COLO668 (cell line): ENCODE results near the gene KLRG1.
A peak's percentile ranks its signal among the peaks of the same experiment; 100 is the strongest.

ENCODE experiments used
- DNase-seq: peaks from one replicate; lab custom pipeline; 2025; ENCODE audit not compliant: unreplicated experiment; lab: John Stamatoyannopoulos, UW

KLRG1 gene

DNA sequence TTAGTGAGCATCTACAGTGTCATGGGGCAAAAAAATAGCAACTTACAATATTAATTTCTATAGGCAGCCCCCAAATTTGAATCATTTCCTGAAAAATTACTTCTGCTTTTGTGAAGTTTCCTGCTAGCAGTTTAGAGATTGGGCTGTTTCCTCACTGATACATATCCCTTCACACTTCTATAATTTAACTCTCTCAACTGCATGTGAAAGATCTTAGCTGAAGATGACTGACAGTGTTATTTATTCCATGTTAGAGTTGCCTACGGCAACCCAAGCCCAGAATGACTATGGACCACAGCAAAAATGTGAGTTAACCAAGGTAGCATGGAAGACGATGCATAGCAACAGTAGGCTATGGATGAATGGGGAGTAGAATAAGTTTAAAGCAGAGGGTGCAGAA is at the start of gene KLRG1:
KLRG1 (plus strand) TSS at position 134 of the 400 bp plus-strand sequence; CDS start at position 224, 90 bp downstream.
- DNase-seq, result no peak

DNA sequence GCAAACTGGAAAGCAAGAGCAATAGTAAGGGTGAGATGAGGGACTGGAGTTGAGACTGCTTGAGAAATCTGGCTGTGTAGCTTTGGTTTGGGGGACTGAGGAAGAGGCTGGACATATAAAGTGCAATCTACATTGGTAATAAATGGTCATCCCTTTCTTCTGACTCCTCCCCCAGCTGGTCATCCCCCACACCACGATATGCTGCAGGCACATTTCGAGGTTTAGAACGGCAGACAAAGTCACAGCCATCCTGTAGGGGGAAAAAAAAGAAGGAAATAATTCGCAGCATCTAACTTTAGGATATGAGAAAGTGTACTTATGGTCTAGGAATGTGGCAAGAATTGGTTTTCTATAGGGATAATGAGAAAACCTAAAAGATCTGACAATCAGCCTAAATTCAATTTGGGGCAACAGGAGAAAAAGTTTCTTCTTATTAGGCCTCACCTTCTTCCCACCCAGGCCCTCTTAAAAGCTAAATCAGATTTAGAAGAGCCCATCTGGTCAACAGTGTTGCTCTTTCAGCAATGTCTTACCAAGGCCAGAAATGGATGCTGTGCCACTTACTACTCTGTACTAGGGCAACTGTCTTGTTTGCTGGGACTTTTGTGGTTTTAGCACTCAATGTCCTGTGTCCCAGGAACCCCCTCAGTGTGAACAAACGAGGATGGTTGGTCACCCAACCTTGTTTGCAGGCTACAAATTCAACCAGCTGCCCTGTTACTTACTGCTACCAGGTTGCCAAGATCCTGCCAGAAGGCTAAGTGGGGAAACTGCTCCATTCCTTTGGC is 47.5 kb upstream of the KLRG1 start:
- no peak for DNase-seq

- no peak for DNase-seq
Observed at GRCh38 chr12:8943565-8944186, 45.7 kb upstream of the KLRG1 start.

DNA sequence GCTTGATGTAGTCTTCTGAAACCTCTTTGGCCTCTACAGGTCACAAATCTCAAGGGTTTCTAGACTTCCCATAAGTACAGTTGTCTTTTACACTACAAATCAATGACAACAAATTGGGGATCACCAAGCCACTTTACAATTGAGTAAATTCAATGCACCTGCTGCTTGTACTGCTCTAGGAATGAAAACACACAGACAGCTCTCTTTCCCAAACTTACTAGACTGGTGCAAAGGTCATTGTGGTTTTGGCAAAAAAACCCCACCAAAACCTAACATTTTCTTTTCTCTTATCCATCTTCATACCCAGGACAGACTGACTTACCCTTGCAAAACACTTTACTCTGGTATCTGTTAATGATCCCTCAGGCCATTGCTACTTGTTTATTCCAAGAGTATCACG is 42.6 kb upstream of the KLRG1 start:
- DNase-seq, result no peak

GRCh38 chr12:8947737-8948136 is 41.6 kb upstream of the KLRG1 start:
- no peak for DNase-seq

DNA sequence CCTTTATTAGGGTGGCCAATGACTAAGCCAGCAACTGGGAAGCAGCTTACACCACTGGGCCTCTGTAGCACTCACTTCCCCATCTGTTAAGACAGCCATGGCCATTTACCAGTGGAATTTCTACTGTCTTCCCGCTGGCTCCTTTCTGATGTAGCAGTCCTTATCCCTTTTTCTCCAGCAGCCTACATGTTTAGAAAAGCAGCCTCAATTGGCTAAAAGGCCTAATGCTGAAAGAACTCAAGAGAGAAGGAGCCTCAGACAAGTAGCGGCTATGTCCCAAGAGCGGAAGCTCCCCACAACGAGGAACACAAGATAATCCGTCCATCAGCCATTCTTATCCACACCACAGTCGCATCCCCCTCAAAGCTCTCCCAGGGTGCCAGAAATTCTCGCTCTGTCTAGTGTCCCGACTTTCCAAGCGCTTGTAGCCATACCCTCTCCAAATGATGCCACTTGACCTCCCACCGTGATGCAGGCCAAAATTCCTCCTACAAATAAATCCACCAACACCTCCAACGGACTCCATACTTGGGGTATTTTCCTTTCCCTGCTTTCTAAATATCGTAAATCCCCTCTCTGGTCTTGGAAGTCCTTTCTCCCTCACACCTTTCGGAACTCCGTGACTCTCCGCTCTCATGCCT is 40.5 kb upstream of the KLRG1 start:
- DNase-seq, result peak; percentile 9

DNA sequence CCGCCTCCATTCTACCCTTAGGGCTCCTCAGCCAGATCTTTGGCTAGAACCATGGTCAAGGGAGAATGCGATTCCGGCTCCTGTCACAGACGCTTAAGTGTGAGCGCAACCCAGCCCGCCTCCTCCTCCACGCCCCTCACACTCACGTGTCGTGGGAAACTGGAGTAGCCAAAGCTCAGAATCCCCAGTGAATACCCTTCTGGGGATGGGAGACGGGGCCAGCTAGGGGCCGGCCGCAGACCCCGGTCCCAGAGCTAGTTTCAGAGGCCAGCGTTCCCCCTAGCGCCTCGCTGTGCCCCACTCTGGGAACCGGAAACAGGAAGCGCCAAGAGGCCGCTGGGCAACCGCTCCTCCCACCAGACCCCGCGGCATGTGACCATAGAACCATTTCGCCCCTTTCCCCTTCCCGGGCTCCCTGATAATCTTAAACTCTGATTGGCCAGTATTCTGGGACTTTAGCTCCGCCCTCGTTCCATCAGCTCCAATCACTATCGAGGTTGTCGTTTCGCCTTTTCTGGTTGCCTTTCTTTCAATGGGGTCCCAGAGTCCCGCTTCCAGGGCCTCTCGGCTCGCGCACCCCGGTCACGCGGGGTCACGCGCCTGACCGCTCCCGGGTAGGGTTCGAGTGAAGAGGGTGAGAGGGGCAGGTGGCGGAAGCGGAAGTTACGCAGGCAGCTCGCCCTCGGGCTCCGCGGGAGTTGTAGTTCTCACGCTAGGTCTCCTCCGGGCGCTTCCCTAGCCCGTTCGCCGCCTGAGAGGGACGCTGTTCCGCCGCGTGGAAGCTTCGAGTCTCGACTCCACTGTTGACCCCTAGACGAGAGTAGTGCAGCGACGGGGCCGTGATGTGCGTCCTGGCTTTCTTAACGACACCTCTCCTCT is 39.8 kb upstream of the KLRG1 start, which contains the start of gene M6PR:
M6PR (minus strand) TSS at position 304 of the 879 bp plus-strand sequence. CDS start 3,241 bp downstream, outside the sequence.
- DNase-seq, result peak; percentile 89

DNA sequence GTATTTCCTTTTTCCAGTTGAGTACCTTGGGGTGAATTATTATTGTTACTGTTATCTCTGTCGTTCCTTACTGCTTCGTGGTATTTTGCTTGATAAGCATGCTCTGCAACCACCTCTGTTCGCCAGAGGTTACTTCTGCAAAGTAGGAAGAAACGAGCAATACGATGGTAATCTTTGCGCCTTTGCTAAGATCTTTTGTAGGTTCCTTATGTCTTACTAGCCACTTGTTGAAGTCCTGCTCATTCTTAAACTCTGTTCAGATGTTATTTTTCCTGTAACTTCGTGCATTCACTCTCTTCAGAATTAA is 39.2 kb upstream of the KLRG1 start:
- no peak for DNase-seq

DNA sequence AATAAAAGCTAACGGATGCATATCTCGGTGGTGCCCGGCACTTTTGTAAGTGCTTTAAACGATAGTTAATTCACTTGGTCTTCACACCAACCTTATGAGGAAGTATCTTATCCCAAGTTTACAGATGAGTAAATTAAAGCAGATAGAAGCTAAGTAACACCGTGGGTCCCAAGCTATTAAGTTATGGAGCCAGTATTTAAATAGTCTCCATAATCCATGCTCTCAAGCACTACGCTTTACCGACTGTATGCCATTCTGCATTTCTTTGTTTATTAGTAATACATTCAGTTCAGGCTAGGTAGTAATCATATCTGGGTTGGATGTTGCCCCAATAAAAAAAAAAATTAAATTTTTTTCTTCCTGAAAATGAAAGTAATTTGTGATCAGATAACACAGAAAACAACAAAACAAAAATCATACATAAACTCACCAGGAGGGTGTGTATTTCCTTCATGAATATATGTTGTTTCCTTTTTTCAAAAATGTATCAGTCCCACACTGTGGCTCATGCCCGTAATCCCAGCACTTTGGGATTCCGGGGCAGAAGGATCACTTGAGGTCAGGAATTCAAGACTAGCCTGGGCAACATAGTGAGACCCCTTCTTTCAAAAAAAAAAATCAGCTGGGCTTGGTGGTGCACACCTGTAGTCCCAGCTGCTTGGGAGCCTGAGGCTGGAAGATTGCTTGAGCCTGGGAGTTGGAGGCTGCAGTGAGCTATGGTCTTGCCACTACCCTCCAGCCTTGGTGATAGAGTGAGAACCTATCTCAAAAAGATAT is 38.5 kb upstream of the KLRG1 start:
- no peak for DNase-seq

GRCh38 chr12:8951744-8952143 is 37.6 kb upstream of the KLRG1 start:
- no peak for DNase-seq

DNA sequence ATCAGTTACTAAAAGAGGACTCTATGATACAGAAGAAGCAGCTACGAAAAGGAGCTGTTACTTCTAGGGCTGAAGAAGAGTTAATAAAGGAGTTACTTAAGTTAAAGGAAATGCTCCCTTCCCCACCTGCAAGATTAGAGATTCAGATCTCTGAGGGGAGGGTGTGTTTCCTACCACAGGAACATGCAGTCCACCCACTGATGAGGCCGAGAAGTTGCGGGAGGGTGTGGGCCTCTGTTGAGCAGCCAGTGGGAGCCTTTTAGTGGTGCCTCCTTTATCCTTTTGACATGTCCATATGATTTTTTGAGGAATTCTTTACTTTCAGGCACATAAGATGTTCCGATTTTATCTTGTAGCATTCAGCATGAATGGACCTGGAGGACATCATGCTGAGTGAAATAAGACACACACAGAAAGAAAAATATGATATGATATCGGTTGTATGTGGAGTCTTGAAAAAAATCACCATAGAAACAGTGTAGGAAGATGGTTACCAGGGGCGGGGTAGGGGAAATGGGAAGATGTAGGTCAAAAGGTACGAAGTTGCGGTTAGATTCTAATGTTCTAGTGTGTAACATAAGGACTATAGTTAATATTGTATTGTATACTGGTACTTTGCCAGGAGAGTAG is 35.5 kb upstream of the KLRG1 start:
- no peak for DNase-seq

- DNase-seq, result no peak
Observed at GRCh38 chr12:8956073-8956472, 33.3 kb upstream of the KLRG1 start.

DNA sequence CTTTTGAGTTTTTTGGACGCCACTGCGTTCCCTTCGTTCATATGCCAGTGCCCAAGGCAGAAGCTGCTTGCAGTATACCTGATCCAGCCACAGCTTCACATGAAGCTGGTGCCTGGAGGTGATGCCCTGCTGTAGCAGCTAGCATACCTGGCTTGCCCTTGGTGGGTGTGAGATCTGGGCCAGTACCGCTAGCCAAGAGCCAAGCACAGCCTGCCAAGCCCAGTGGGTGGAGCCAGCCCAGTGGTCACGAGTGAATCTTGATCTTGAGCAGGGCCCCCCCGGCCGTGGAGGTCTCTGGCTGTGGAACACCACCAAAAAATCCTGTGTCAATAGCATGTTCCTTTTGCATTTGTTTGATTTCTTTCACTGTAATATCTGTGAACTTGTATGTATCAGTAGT is 32.6 kb upstream of the KLRG1 start:
- no peak for DNase-seq

GRCh38 chr12:8957561-8957960 is 31.8 kb upstream of the KLRG1 start:
- no peak for DNase-seq

- no peak for DNase-seq
Observed at GRCh38 chr12:8958066-8958465, 31.3 kb upstream of the KLRG1 start.

DNA sequence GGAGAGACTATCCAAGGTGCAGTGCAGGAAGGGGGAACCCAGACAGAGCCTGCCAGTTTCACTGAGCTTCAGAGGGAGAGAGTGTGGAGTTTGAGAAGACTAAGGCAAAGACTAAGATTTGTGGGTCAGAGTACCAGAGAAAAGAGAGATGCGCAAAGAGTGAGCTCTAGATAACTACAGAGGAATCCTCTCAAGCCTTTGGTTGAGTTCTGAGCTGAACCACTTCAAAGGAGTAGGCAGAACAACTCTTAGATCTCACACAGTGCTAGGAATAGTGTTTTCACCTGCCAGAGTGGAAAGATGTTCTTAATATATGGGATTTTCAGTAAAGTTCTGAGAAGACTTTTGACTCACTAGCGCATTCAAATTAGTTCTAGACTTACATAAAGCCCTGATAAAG is 29.2 kb upstream of the KLRG1 start:
- DNase-seq, result no peak

DNA sequence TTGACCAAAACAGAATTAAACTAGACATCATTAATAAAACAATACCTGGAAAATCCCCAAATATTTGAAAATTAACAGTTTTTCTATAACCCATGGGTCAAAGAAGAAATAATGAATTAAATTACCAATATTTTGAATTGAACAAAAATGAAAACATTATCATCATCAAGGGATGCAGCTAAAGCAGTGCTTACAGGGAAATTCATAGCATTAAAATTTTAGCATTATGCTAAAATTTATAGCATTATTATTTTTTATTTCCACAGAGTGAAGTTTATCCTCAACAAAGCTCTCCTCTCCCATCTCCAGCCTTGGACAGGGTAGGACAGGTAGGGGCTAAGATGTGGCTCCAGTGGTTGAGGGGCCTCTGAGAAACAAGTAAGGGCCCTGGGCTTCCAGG is 20.6 kb upstream of the KLRG1 start:
- DNase-seq, result no peak

DNA sequence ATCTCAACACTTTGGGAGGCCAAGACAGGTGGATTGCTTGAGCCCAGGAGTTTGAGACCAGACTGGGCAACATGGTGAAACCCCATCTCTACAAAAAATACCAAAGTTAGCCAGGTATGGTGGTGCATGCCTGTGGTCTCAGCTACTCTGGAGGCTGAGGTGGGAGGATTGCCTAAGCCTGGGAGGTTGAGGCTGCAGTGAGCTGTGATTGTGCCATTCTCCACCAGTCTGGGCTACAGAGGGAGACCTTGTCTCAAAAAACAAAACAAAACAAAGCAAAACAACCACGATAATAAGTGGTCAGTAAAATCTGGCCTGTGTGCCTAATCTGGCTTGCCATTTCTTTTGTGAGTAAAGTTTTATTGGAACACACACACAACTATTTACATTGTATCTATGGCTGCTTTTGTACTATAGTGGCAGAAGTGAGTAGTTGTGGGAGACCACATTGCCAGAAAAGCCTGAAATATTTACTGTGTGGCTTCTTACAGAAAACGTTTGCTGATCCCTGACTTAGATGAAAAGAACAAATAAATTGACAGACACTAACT is 19.4 kb upstream of the KLRG1 start:
- DNase-seq, result no peak

DNA sequence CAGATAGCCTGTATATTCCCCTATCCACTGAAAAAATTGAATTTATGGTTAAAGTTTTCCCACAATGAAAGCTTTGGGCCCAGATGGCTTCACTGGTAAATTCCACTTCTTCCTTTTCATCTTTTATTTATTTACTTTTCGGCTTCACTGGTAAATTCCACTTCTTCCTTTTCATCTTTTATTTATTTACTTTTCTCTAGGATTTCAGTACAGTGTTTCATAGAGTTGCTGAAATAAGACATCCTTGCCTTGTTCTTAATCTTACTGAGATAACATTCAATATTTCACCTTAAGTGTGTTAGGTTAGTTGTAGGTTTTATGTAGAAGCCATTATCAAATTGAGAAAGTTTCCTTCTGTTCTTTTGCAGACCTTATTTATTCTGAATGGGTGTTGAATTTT is 18.9 kb upstream of the KLRG1 start:
- no peak for DNase-seq

DNA sequence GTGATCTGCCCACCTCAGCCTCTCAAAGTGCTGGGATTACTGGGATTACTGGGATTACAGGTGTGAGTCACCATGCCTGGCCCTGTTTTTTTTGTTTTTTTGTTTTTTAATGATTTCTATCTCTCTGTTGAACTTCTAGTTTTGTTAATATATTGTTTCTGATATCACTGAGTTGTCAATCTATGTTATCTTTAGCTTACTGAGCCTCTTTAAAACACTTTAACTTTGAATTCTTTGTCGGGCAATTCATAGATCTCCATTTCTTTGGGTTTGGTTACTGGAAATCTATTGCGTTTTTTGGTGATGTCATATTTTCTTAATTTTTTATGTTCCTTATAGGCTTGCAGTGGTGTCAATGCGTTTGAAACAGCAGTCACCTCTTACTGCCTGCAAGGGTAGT is 9.2 kb upstream of the KLRG1 start:
- DNase-seq, result no peak
